ENCODE results near the gene GTF2F2.

GRCh38 chr13:45209229-45209628 is 88.9 kb downstream of the GTF2F2 start:
- TF ChIP-seq GATA2 (IDR thresholded peaks at IDR 0.05; ENCODE audit: low read depth, low read length) (no peak), GATA3 (IDR thresholded peaks at IDR 0.05; ENCODE audit: low read depth, low read length) (no peak)

Data from SH-SY5Y (cell line).